Measurements from ENCODE around the gene TBC1D1.

DNA sequence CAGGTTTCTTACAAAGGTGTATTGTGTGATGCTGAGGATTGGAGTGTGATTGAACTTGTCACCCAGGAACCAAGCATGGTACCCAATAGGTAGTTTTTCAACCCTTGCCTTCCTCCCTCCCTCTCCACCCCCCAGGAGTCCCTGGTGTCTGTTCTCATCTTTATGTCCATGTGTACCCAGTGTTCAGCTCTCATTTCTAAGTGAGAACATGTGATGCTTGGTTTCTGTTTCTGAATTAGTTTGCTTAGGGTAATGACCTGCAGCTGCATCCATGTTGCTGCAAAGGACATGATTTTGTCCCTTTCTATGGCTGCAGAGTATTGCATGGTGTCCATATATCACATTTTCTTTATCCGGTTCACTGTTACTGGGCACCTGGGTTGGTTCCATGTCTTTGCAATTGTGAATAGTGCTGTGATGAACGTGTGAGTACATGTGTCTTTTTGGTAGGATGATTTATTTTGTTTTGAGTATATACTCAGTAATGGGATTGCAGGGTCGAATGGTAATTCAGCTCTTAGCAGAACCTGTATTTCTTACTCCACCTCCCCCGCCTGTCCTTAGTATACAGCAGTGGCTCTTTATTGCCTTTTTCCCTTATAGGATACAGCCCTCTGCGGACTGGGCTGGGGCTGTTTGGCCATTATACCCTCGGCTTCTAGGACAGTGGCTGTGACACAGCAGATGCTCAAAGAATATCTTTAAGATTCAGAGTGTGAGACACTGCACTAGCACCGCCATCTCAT is 214.8 kb downstream of the TBC1D1 start:
- TF ChIP-seq EZH2 (IDR thresholded peaks at IDR 0.05; ENCODE audit: low read depth), result no peak
- TF ChIP-seq, protein P1, sequence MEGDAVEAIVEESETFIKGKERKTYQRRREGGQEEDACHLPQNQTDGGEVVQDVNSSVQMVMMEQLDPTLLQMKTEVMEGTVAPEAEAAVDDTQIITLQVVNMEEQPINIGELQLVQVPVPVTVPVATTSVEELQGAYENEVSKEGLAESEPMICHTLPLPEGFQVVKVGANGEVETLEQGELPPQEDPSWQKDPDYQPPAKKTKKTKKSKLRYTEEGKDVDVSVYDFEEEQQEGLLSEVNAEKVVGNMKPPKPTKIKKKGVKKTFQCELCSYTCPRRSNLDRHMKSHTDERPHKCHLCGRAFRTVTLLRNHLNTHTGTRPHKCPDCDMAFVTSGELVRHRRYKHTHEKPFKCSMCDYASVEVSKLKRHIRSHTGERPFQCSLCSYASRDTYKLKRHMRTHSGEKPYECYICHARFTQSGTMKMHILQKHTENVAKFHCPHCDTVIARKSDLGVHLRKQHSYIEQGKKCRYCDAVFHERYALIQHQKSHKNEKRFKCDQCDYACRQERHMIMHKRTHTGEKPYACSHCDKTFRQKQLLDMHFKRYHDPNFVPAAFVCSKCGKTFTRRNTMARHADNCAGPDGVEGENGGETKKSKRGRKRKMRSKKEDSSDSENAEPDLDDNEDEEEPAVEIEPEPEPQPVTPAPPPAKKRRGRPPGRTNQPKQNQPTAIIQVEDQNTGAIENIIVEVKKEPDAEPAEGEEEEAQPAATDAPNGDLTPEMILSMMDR (conservative IDR thresholded peaks at IDR 0.05), result no peak

All from PC-9 (cell line).